Measurements from ENCODE around the gene BRD4. TPM values are rescaled to one million over a fixed set of nuclear protein-coding genes. Genes with fewer than 3 reads are reported as not detected.

Gene BRD4
- total RNA-seq, 1 donor from 2014 or later: 115 TPM

GRCh38 chr19:15196360-15197005 lies 135.9 kb downstream of the BRD4 start:
- intact Hi-C loops (cut with micrococcal nuclease): no loop called here

GRCh38 chr19:15195371-15196334 lies 136.7 kb downstream of the BRD4 start:
- intact Hi-C loops (cut with micrococcal nuclease): no loop called here

GRCh38 chr19:15194938-15195337 lies 137.4 kb downstream of the BRD4 start:
- intact Hi-C loops (cut with micrococcal nuclease): no loop called here

GRCh38 chr19:15191982-15192381 lies 140.4 kb downstream of the BRD4 start:
- intact Hi-C loops (cut with micrococcal nuclease): no loop called here

GRCh38 chr19:15191514-15191913 lies 140.8 kb downstream of the BRD4 start:
- intact Hi-C loops (cut with micrococcal nuclease): no loop called here

GRCh38 chr19:15188851-15189250 lies 143.5 kb downstream of the BRD4 start:
- intact Hi-C loops (cut with micrococcal nuclease): no loop called here

GRCh38 chr19:15187026-15188007 lies 145.0 kb downstream of the BRD4 start:
- intact Hi-C loops (cut with micrococcal nuclease): no loop called here

Other genes starting within 250 kb of the BRD4 start
- 0.41 and 0.55 TPM in 2 replicates for gene SYDE1, start 225.1 kb downstream of the BRD4 start, total RNA-seq
- not detected in 2 replicates for gene NOTCH3, start 131.5 kb downstream of the BRD4 start, total RNA-seq
- 0.11 TPM in 1 of 2 replicates, not detected in the other for gene EPHX3, start 100.1 kb downstream of the BRD4 start, total RNA-seq
- gene AKAP8, start 47.2 kb upstream of the BRD4 start, total RNA-seq: 57.8 and 60.9 TPM in 2 replicates
- 76.6 and 78.7 TPM in 2 replicates for gene AKAP8L, start 86.4 kb upstream of the BRD4 start, total RNA-seq
- 27.3 and 30.7 TPM in 2 replicates for gene WIZ, start 117.4 kb upstream of the BRD4 start, total RNA-seq
- gene RASAL3, start 132.0 kb upstream of the BRD4 start, total RNA-seq: 113 and 133 TPM in 2 replicates
- gene PGLYRP2, start 147.0 kb upstream of the BRD4 start, total RNA-seq: not detected in 2 replicates
- gene CYP4F22, start 176.0 kb upstream of the BRD4 start, total RNA-seq: 0.34 and 0.55 TPM in 2 replicates